Urothelium cell line (cell line): ENCODE results near the gene STMND1.

Experiments
- DNase-seq: peaks from one replicate; pipeline ENCODE4 v3.0.0; 2011; ENCODE audit warnings: low spot score, mixed read lengths
- FAIRE-seq: peaks from 2 replicates; lab custom pipeline; 2011; peaks lifted over from hg19 to GRCh38; lab: Jason Lieb, UNC

Gene STMND1

GRCh38 chr6:17156966-17157365 lies 55.1 kb downstream of the STMND1 start:
- no peak for DNase-seq
- FAIRE-seq, result no peak

GRCh38 chr6:17157617-17158016 lies 55.8 kb downstream of the STMND1 start:
- no peak for DNase-seq
- no peak for FAIRE-seq

- FAIRE-seq, result no peak
- no peak for DNase-seq
Measured at GRCh38 chr6:17159240-17159639, 57.4 kb downstream of the STMND1 start.

- FAIRE-seq (no peak), DNase-seq (no peak)
Measured at GRCh38 chr6:17161076-17161475, 59.2 kb downstream of the STMND1 start.

- no peak for FAIRE-seq
Measured at GRCh38 chr6:17165383-17165782, 63.5 kb downstream of the STMND1 start.

GRCh38 chr6:17167327-17167979 lies 65.6 kb downstream of the STMND1 start:
- FAIRE-seq, result no peak
- DNase-seq, result peak; percentile 44

More at GRCh38 chr6:17165383-17165782, 63.5 kb downstream of the STMND1 start:
- no peak for DNase-seq

- no peak for FAIRE-seq
- DNase-seq, result no peak
Measured at GRCh38 chr6:17169291-17169690, 67.4 kb downstream of the STMND1 start.

GRCh38 chr6:17169711-17170110 lies 67.9 kb downstream of the STMND1 start:
- FAIRE-seq, result no peak
- DNase-seq, result no peak

GRCh38 chr6:17172836-17173470 lies 71.1 kb downstream of the STMND1 start:
- no peak for DNase-seq
- no peak for FAIRE-seq

GRCh38 chr6:17178326-17178725 lies 76.5 kb downstream of the STMND1 start:
- DNase-seq, result no peak
- no peak for FAIRE-seq

- no peak for FAIRE-seq
- peak; percentile 40 for DNase-seq
Measured at GRCh38 chr6:17178754-17179529, 77.1 kb downstream of the STMND1 start.

GRCh38 chr6:17179530-17180073 lies 77.8 kb downstream of the STMND1 start:
- DNase-seq (peak; percentile 49), FAIRE-seq (no peak)
